GM19023 (cell line): ENCODE results near the gene DYRK2.
"Not testable (repeated sequence)": the region's sequence is repeated elsewhere in the genome, so short reads cannot be mapped to it uniquely, and the experiment has no call there.

Source experiments
- ATAC-seq: cut with Tn5 transposase; IDR thresholded peaks from one replicate; pipeline ENCODE4 v1.9.1; 2021; ENCODE audit warnings: mild to moderate bottlenecking, moderate library complexity; ENCODE audit not compliant: unreplicated experiment

DYRK2 gene

GRCh38 chr12:67669217-67669933 lies 20.8 kb downstream of the DYRK2 start:
- ATAC-seq, result no peak

GRCh38 chr12:67669934-67670631 lies 21.5 kb downstream of the DYRK2 start:
- ATAC-seq, result no peak

- no peak for ATAC-seq
Observed at GRCh38 chr12:67671419-67671818, 22.9 kb downstream of the DYRK2 start.

- ATAC-seq, result no peak
Observed at GRCh38 chr12:67671892-67672291, 23.3 kb downstream of the DYRK2 start.

GRCh38 chr12:67672507-67672906 lies 24.0 kb downstream of the DYRK2 start:
- not testable (repeated sequence) for ATAC-seq

- ATAC-seq, result not testable (repeated sequence)
Observed at GRCh38 chr12:67673509-67673908, 25.0 kb downstream of the DYRK2 start.

- ATAC-seq, result no peak
Observed at GRCh38 chr12:67674417-67674816, 25.9 kb downstream of the DYRK2 start.

- no peak for ATAC-seq
Observed at GRCh38 chr12:67676624-67677023, 28.1 kb downstream of the DYRK2 start.

GRCh38 chr12:67677166-67677565 lies 28.6 kb downstream of the DYRK2 start:
- no peak for ATAC-seq

GRCh38 chr12:67681105-67681778 lies 32.7 kb downstream of the DYRK2 start:
- ATAC-seq, result no peak

- no peak for ATAC-seq
Observed at GRCh38 chr12:67681941-67682620, 33.5 kb downstream of the DYRK2 start.

GRCh38 chr12:67689385-67689784 lies 40.8 kb downstream of the DYRK2 start:
- no peak for ATAC-seq

- no peak for ATAC-seq
Observed at GRCh38 chr12:67690656-67691055, 42.1 kb downstream of the DYRK2 start.

- ATAC-seq, result no peak
Observed at GRCh38 chr12:67691220-67691619, 42.7 kb downstream of the DYRK2 start.

GRCh38 chr12:67692135-67692534 lies 43.6 kb downstream of the DYRK2 start:
- no peak for ATAC-seq

- ATAC-seq, result no peak
Observed at GRCh38 chr12:67692966-67693365, 44.4 kb downstream of the DYRK2 start.

GRCh38 chr12:67693894-67694293 lies 45.3 kb downstream of the DYRK2 start:
- no peak for ATAC-seq

- no peak for ATAC-seq
Observed at GRCh38 chr12:67694306-67694900, 45.9 kb downstream of the DYRK2 start.

GRCh38 chr12:67695974-67696373 lies 47.4 kb downstream of the DYRK2 start:
- ATAC-seq, result no peak

- no peak for ATAC-seq
Observed at GRCh38 chr12:67697443-67697842, 48.9 kb downstream of the DYRK2 start.

- no peak for ATAC-seq
Observed at GRCh38 chr12:67697967-67698366, 49.4 kb downstream of the DYRK2 start.
